Gastrocnemius medialis (tissue), 4 donors: ENCODE data around the gene JDP2. TPM values are rescaled to one million over a fixed set of nuclear protein-coding genes. Genes with fewer than 3 reads are reported as not detected.
A peak's percentile ranks its signal among the peaks of the same experiment; 100 is the strongest.

Experiments used
- ATAC-seq, 2 donors: fragments of 150-250 bp; one replicate each; pipeline ENCODE4 v1.9.1; 2016
- DNase-seq, 2 donors: peaks; one replicate each; pipeline ENCODE4 v3.0.0-alpha.2; 2019
- H3K27ac ChIP-seq, 4 donors: fragments of 200-600 bp; sonication (generic); 1 replicate in 1 of 4; 2 replicates in 3 of 4; pipeline ENCODE4 v1.5.1; 2016 to 2018; ENCODE audit warnings: mild to moderate bottlenecking in 2 of 4, moderate library complexity in 1 of 4
- H3K27me3 ChIP-seq, 3 donors: fragments of 200-600 bp; sonication (generic) in 2 of 3; 1 replicate in 1 of 3; 2 replicates in 2 of 3; pipeline versions ENCODE4 v1.5.1 to v1.6.0; 2016 to 2019; ENCODE audit warnings: mild to moderate bottlenecking in 1 of 3, moderate library complexity in 1 of 3
- H3K36me3 ChIP-seq, 2 donors: fragments of 200-600 bp; sonication (generic) in 1 of 2; one replicate each; pipeline ENCODE4 v1.5.1; 2017 to 2018
- H3K4me1 ChIP-seq, 2 donors: fragments of 200-600 bp; sonication (generic) in 1 of 2; one replicate each; pipeline ENCODE4 v1.5.1; 2016 to 2017; ENCODE audit warnings: mild to moderate bottlenecking in 2 of 2
- H3K4me3 ChIP-seq, 4 donors: fragments of 200-600 bp; sonication (generic) in 3 of 4; 1 replicate in 1 of 4; 2 replicates in 3 of 4; pipeline ENCODE4 v1.5.1; 2016 to 2019; ENCODE audit warnings: mild to moderate bottlenecking in 2 of 4
- H3K9me3 ChIP-seq, 3 donors: fragments of 200-600 bp; sonication (generic) in 2 of 3; 1 replicate in 1 of 3; 2 replicates in 2 of 3; pipeline ENCODE4 v1.5.1; 2016 to 2019
- POLR2A ChIP-seq, 2 donors: fragments of 450-650 bp; IDR thresholded peaks; one replicate each; pipeline ENCODE4 v1.6.1; 2017; ENCODE audit warnings: antibody characterized with exemption in 2 of 2, mild to moderate bottlenecking in 2 of 2, moderate library complexity in 2 of 2
- in situ Hi-C, 4 donors: fragments of 200-750 bp; cut with MboI; loops; one replicate each; pipeline versions ENCODE4 v1.15.0 to v1.8.0; 2017; ENCODE audit warnings: low sequenced_read_pairs in 4 of 4
- intact Hi-C: fragments of 100-400 bp; cut with DNase I; formaldehyde crosslinking; loops from one replicate; pipeline ENCODE4 v1.15.1; 2023; ENCODE audit warnings: low total_unique reads
- total RNA-seq, 4 donors: library from RNA; depleted of rRNA; stranded (reverse); fragments of >200 nt; gene quantifications; one replicate each; pipeline versions ENCODE4 v1.1.0 to v1.2.3, GENCODE V29; 2016
- TF ChIP-seq, protein P1 (sequence below), 5 experiments: fragments of 450-650 bp in 3 of 5; fragments of 200-600 bp in 2 of 5; sonication (generic) in 2 of 5; IDR thresholded peaks in 4 of 5; conservative IDR thresholded peaks in 1 of 5; 1 replicate in 4 of 5; 2 replicates in 1 of 5; pipeline ENCODE4 v1.5.1; 2016 to 2019; ENCODE audit warnings: antibody characterized with exemption in 5 of 5, mild to moderate bottlenecking in 3 of 5, moderate library complexity in 3 of 5

The JDP2 gene
- total RNA-seq, 4 donors from 2014 or later, result 17.3 to 80.2 (median 31.7) TPM

DNA sequence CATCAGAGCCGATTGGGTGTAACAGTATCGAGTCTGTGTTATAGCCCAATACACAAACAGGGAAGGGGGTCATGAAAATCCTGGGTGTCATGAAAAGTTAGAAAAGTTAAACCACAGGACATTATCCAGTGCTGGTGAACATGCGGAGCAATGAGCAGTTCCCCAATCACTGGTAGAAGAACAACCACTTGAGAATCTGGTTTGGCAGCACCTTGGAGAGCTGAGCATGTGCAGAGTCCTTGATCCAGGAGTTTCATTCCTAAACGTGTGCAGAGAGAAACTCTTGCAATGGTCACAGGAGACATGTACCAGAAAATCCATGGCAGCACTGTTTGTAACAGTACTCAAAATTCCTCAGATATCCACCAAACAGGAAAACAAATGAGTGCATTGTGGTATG is 23.0 kb upstream of the JDP2 start:
- no peak for TF ChIP-seq POLR2A (IDR thresholded peaks at IDR 0.05)
- TF ChIP-seq, protein P1, sequence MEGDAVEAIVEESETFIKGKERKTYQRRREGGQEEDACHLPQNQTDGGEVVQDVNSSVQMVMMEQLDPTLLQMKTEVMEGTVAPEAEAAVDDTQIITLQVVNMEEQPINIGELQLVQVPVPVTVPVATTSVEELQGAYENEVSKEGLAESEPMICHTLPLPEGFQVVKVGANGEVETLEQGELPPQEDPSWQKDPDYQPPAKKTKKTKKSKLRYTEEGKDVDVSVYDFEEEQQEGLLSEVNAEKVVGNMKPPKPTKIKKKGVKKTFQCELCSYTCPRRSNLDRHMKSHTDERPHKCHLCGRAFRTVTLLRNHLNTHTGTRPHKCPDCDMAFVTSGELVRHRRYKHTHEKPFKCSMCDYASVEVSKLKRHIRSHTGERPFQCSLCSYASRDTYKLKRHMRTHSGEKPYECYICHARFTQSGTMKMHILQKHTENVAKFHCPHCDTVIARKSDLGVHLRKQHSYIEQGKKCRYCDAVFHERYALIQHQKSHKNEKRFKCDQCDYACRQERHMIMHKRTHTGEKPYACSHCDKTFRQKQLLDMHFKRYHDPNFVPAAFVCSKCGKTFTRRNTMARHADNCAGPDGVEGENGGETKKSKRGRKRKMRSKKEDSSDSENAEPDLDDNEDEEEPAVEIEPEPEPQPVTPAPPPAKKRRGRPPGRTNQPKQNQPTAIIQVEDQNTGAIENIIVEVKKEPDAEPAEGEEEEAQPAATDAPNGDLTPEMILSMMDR (IDR thresholded peaks at IDR 0.05 in 4 of 5, conservative IDR thresholded peaks at IDR 0.05 in 1 of 5), result no peak
- in situ Hi-C loops (no loop called here), intact Hi-C loops (loop anchor here (10.0 kb wide), 1 partner anchor 270 kb away; no protein-coding TSS in a partner anchor)
- DNase-seq (no peak), ATAC-seq (no peak)
- Histone ChIP-seq H3K36me3 (no peaks in the 10 kb centered on the region), H3K27ac (no peak overlapping the region), H3K4me3 (no peak overlapping the region), H3K4me1 (peaks cover 32 to 35% of the 10 kb centered on the region in 2 donors), H3K27me3 (no peaks in the 10 kb centered on the region), H3K9me3 (no peaks in the 10 kb centered on the region)

DNA sequence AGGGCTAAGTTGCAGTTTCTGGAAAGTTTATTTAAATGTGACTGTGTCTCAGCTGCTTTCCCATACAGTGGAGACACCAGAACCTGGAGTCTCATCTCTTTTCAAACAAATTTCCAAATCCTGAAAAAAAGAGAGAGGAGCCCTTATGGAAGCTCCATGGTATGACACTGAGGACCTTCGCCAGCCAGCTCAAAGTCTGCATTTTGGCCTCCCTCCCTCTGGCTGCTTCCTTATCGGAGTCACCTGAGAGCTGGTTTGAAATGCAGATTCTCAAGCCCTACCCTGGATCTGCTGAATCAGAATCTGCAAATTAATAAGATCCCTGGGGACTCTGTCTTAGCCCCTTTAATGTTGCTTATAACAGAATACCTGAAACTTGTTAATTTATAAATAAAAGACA is 21.7 kb upstream of the JDP2 start:
- Histone ChIP-seq H3K27me3 (no peaks in the 10 kb centered on the region), H3K4me1 (peaks cover 26 to 31% of the 10 kb centered on the region in 2 donors), H3K4me3 (no peak overlapping the region), H3K36me3 (no peaks in the 10 kb centered on the region), H3K27ac (no peak overlapping the region), H3K9me3 (no peaks in the 10 kb centered on the region)
- ATAC-seq (no peak), DNase-seq (no peak)
- intact Hi-C loops (loop anchor here (10.0 kb wide), 1 partner anchor 271 kb away; no protein-coding TSS in a partner anchor), in situ Hi-C loops (no loop called here)
- no peak for TF ChIP-seq POLR2A (IDR thresholded peaks at IDR 0.05)
- TF ChIP-seq, protein P1 (IDR thresholded peaks at IDR 0.05 in 4 of 5, conservative IDR thresholded peaks at IDR 0.05 in 1 of 5), result no peak

DNA sequence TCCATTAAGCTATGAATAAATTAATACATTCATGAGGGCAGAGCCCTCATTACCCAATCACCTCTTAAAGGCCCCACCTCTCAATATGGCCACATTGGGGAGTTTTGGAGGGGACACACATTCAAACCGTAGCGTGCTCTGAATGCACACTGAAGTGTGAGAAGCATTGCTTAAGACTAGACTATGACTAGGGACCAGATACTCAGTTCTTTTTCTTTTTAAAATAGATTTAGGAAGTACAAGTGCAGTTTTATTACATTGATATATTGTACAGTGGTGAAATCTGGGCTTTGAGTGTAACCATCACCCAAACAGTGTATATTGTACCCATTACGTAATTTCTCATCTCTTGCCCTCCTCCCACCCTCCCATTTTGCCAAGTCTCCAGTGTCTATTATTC is 21.0 kb upstream of the JDP2 start:
- no peak overlapping the region for H3K27ac ChIP-seq
- intact Hi-C loops (loop anchor here (10.0 kb wide), 1 partner anchor 272 kb away; no protein-coding TSS in a partner anchor), in situ Hi-C loops (no loop called here)
- no peak for TF ChIP-seq POLR2A (IDR thresholded peaks at IDR 0.05)
- TF ChIP-seq, protein P1 (IDR thresholded peaks at IDR 0.05 in 4 of 5, conservative IDR thresholded peaks at IDR 0.05 in 1 of 5), result no peak
- H3K4me1 ChIP-seq, result peaks cover 19 to 24% of the 10 kb centered on the region in 2 donors
- no peaks in the 10 kb centered on the region for H3K27me3 ChIP-seq
- H3K9me3 ChIP-seq, result no peaks in the 10 kb centered on the region
- H3K36me3 ChIP-seq, result no peaks in the 10 kb centered on the region
- no peak for DNase-seq
- no peak for ATAC-seq
- no peak overlapping the region for H3K4me3 ChIP-seq

DNA sequence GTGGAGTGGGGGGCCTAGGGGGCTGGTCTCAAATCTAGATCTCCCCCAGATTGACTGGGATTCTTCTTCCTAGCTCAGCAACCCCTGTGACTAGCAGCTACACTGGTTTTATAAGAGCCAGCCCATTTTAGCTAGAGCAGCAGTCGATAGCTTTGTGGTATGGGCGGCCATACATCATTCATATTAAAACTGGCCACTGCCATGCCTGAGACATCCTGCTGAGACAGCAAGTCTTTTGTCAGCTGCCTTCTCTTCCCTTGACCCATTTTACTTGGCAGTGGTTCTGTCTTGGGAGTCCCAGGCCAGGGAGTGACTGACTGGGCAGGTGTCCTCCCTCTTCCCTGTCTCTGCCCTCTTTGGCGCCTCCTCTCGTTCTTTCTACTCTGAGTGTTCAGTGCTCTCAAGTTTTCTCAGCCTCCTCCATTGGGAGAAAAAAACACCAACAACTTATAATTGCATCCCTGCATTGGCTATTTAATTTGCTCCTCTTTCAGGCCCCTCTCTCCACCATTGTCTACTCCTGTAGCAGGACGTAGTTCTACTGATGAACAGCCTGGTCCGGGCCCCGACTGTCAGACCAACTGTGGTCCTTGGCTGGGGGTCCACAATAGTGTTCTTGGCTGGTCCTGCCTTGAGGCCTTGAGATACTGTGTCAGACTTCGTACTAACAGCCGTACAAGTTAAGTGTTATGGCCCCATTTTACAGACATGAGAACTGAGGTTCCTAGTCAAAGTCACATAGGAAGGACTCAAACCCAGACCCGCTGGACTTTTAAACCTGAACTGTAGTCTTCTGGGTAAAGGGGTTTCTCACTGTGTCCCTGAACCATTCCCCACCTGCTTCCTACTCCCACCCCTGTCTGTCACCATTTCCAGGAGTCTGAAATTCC is 18.3 kb upstream of the JDP2 start:
- H3K4me1 ChIP-seq, result peaks cover 18 to 27% of the 10 kb centered on the region in 2 donors
- DNase-seq (peak; percentile 84 to 94), ATAC-seq (peak; percentile 99)
- H3K27me3 ChIP-seq, result no peaks in the 10 kb centered on the region
- H3K27ac ChIP-seq, result peak overlapping the region; percentile 69 to 85 (median 82)
- H3K36me3 ChIP-seq, result no peaks in the 10 kb centered on the region
- in situ Hi-C loops (loop anchor here in 2 of 4 donors (5.0 to 10.0 kb wide), 2 partner anchors 102 to 105 kb away; no protein-coding TSS in a partner anchor), intact Hi-C loops (loop anchor here (1.0 to 10.0 kb wide), 3 partner anchors 78 to 275 kb away; no protein-coding TSS in a partner anchor)
- H3K9me3 ChIP-seq, result no peaks in the 10 kb centered on the region
- no peak overlapping the region for H3K4me3 ChIP-seq
- no peak for TF ChIP-seq POLR2A (IDR thresholded peaks at IDR 0.05)
- TF ChIP-seq, protein P1 (IDR thresholded peaks at IDR 0.05 in 4 of 5, conservative IDR thresholded peaks at IDR 0.05 in 1 of 5), result peak in 4 of 5 experiments; percentile 10 to 40 (median 28)
